ENCODE measurements around the gene ANKRD49. TPM values are rescaled to one million over a fixed set of nuclear protein-coding genes. Genes with fewer than 3 reads are reported as not detected.

The ANKRD49 gene
- total and polyA plus RNA-seq, 7 donors = 14.6 to 27.7 (median 19.3) TPM

GRCh38 chr11:94526645-94527438, 33.1 kb downstream of the ANKRD49 start:
- TF ChIP-seq POLR2AphosphoS5 (IDR thresholded peaks at IDR 0.05) (no peak), EP300 (IDR thresholded peaks at IDR 0.05) (no peak), POLR2A (IDR thresholded peaks at IDR 0.05) (no peak)
- TF ChIP-seq, protein P1, sequence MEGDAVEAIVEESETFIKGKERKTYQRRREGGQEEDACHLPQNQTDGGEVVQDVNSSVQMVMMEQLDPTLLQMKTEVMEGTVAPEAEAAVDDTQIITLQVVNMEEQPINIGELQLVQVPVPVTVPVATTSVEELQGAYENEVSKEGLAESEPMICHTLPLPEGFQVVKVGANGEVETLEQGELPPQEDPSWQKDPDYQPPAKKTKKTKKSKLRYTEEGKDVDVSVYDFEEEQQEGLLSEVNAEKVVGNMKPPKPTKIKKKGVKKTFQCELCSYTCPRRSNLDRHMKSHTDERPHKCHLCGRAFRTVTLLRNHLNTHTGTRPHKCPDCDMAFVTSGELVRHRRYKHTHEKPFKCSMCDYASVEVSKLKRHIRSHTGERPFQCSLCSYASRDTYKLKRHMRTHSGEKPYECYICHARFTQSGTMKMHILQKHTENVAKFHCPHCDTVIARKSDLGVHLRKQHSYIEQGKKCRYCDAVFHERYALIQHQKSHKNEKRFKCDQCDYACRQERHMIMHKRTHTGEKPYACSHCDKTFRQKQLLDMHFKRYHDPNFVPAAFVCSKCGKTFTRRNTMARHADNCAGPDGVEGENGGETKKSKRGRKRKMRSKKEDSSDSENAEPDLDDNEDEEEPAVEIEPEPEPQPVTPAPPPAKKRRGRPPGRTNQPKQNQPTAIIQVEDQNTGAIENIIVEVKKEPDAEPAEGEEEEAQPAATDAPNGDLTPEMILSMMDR (IDR thresholded peaks at IDR 0.05) = no peak
- intact Hi-C loops (cut with DNase I) = no loop called here

GRCh38 chr11:94528551-94528950, 34.8 kb downstream of the ANKRD49 start:
- TF ChIP-seq, protein P1 (IDR thresholded peaks at IDR 0.05) = no peak
- TF ChIP-seq POLR2AphosphoS5 (IDR thresholded peaks at IDR 0.05) = no peak
- TF ChIP-seq POLR2A (IDR thresholded peaks at IDR 0.05) = no peak
- TF ChIP-seq EP300 (IDR thresholded peaks at IDR 0.05) = no peak
- DNase-seq = no peak
- no peaks in the 10 kb centered on the region for H3K36me3 ChIP-seq
- no peaks in the 10 kb centered on the region for H3K9me3 ChIP-seq
- H3K4me1 ChIP-seq = peaks cover 0 to 4% (median 0%) of the 10 kb centered on the region in 4 donors
- no peak overlapping the region for H3K4me3 ChIP-seq
- no peaks in the 10 kb centered on the region for H3K27me3 ChIP-seq
- intact Hi-C loops (cut with DNase I) = no loop called here
- no peak overlapping the region for H3K27ac ChIP-seq

More at GRCh38 chr11:94526645-94527438, 33.1 kb downstream of the ANKRD49 start:
- no peak for DNase-seq
- H3K36me3 ChIP-seq = no peaks in the 10 kb centered on the region
- no peaks in the 10 kb centered on the region for H3K27me3 ChIP-seq
- peaks cover 0 to 4% (median 0%) of the 10 kb centered on the region in 4 donors for H3K4me1 ChIP-seq
- 77 to 80% methylated on average over 4 of the region's 4 CpGs for WGBS, 2 donors
- no peaks in the 10 kb centered on the region for H3K9me3 ChIP-seq
- H3K4me3 ChIP-seq = no peak overlapping the region
- H3K27ac ChIP-seq = no peak overlapping the region

GRCh38 chr11:94532211-94532610, 38.4 kb downstream of the ANKRD49 start:
- no peaks in the 10 kb centered on the region for H3K9me3 ChIP-seq
- 56 to 77% methylated on average over 3 of the region's 3 CpGs for WGBS, 2 donors
- H3K36me3 ChIP-seq = no peaks in the 10 kb centered on the region
- H3K27ac ChIP-seq = no peak overlapping the region
- no peak for TF ChIP-seq EP300 (IDR thresholded peaks at IDR 0.05)
- H3K4me3 ChIP-seq = no peak overlapping the region
- no peaks in the 10 kb centered on the region for H3K4me1 ChIP-seq
- intact Hi-C loops (cut with DNase I) = no loop called here
- peaks cover 0 to 5% (median 0%) of the 10 kb centered on the region in 3 donors for H3K27me3 ChIP-seq
- DNase-seq = no peak

GRCh38 chr11:94533206-94533605, 39.4 kb downstream of the ANKRD49 start:
- no peaks in the 10 kb centered on the region for H3K9me3 ChIP-seq
- H3K4me1 ChIP-seq = no peaks in the 10 kb centered on the region
- peaks cover 0 to 5% (median 0%) of the 10 kb centered on the region in 3 donors for H3K27me3 ChIP-seq
- TF ChIP-seq, protein P1 (IDR thresholded peaks at IDR 0.05) = no peak
- TF ChIP-seq POLR2A (IDR thresholded peaks at IDR 0.05) (no peak), POLR2AphosphoS5 (IDR thresholded peaks at IDR 0.05) (no peak), EP300 (IDR thresholded peaks at IDR 0.05) (no peak)
- intact Hi-C loops (cut with DNase I) = no loop called here
- no peak overlapping the region for H3K27ac ChIP-seq
- 100% methylated on average over 1 of the region's 1 CpG for WGBS, 2 donors
- H3K36me3 ChIP-seq = no peaks in the 10 kb centered on the region
- H3K4me3 ChIP-seq = no peak overlapping the region
- no peak for DNase-seq

DNA sequence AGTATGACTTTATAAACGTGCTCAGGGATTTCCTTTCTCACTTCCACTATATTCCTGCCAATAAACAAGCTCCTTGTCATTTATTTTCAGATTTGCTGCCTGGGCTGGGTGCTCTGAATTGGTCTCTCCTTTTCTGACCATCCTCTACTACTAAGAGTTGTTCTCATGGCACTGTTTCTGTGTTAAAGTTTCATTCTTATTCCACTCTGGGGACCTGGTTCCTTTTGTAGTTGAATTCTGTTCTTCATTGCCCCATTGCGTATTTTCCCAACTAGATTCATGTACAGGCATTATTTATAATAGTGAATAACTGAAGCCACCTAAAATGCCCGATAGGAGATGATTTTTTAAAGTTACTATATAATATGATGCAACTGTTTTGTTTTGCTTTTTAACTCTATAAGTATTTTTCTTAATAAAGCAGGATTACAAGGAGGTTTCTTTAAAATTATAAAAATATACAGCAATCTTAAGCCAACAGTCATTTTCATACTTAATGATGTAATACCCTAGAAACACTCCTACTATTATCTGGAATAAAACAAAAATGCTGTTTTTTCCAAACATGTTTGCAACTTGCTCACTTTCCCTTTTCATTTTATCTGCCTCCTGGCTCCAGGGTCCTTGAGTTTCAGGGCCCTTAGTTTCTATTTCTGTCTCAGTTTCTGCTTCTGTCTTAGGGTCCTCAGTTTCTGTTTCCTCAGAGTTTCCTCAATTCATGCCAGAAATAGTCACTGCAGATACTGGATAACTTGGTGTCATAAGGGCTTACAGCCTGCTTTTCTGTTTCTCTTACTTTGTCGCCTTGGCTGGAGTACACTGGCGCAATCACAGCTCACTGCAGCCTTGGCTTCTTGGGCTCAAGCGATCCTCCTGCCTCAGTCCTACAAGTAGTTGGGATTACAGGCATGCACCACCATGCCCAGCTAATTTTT, 40.2 kb downstream of the ANKRD49 start:
- Histone ChIP-seq H3K4me1 (no peaks in the 10 kb centered on the region), H3K4me3 (no peak overlapping the region), H3K36me3 (no peaks in the 10 kb centered on the region), H3K27me3 (peaks cover 0 to 5% (median 0%) of the 10 kb centered on the region in 3 donors), H3K9me3 (no peaks in the 10 kb centered on the region), H3K27ac (peak overlapping the region in 2 of 4 donors; percentile 23 to 30)
- intact Hi-C loops (cut with DNase I) = no loop called here
- TF ChIP-seq EP300 (IDR thresholded peaks at IDR 0.05) (no peak), POLR2A (IDR thresholded peaks at IDR 0.05) (no peak)
- TF ChIP-seq, protein P1 (IDR thresholded peaks at IDR 0.05) = no peak
- 77 to 78% methylated on average over 6 of the region's 6 CpGs for WGBS, 2 donors
- no peak for DNase-seq
